K562 treated with DMSO at 1 percent for 24 hours (cell line): ENCODE data around the gene FHL2. TPM values are rescaled to one million over a fixed set of nuclear protein-coding genes. Genes with fewer than 3 reads are reported as not detected.

Experiments
- total RNA-seq: library from RNA; unstranded; fragments of 300-600 nt; gene quantifications from 2 replicates; pipeline ENCODE4 v1.2.3, GENCODE V29; 2022; ENCODE audit warnings: low read depth; ENCODE audit not compliant: insufficient read depth

The FHL2 gene, protein sequence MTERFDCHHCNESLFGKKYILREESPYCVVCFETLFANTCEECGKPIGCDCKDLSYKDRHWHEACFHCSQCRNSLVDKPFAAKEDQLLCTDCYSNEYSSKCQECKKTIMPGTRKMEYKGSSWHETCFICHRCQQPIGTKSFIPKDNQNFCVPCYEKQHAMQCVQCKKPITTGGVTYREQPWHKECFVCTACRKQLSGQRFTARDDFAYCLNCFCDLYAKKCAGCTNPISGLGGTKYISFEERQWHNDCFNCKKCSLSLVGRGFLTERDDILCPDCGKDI
- total RNA-seq = 29.4 and 30.2 TPM in 2 replicates

DNA sequence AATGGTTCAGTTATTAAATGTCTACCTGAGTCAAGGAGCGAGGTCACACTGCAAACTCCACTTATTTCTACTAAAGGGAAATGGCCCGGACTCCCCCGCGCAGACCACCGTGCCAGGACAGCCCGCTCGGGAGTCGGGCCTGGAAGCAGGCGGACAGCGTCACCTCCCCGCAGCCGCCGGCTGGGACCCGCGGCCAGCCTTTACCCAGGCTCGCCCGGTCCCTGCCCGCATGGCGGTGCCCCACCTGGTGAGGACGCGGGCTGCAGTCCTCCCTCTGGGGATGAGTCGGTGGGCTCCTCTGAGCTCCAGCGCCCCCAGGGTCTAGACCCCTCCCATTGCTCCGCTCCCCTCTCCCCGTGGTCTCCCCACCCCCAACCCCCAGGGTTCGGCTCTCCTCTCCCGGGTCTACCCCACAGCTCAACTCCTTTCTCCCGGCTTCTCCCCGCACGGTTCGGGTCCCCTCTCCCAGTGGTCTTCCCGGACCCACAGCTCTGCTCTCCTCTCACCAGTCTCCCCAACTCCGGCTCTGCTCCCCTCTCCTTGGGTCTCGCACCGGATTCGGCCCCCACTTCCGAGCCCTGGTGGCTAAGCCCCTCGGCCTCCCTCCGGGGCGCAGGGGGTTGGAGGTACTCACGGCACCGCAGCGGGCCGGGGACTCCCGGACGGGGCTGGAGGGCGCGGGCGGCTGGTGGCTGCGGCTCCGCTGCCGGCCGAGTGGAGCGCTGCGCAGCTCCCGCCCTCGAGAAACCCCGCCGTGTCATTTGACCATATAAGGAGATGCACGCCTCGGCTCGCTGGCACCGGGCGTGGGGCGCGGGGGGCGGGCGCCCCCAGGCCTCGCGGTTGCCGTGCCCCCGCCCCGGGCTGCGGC is at the start of gene FHL2:
FHL2 (minus strand) TSS at position 716 of the 871 bp plus-strand sequence. CDS start 12,535 bp downstream, outside the sequence.

DNA sequence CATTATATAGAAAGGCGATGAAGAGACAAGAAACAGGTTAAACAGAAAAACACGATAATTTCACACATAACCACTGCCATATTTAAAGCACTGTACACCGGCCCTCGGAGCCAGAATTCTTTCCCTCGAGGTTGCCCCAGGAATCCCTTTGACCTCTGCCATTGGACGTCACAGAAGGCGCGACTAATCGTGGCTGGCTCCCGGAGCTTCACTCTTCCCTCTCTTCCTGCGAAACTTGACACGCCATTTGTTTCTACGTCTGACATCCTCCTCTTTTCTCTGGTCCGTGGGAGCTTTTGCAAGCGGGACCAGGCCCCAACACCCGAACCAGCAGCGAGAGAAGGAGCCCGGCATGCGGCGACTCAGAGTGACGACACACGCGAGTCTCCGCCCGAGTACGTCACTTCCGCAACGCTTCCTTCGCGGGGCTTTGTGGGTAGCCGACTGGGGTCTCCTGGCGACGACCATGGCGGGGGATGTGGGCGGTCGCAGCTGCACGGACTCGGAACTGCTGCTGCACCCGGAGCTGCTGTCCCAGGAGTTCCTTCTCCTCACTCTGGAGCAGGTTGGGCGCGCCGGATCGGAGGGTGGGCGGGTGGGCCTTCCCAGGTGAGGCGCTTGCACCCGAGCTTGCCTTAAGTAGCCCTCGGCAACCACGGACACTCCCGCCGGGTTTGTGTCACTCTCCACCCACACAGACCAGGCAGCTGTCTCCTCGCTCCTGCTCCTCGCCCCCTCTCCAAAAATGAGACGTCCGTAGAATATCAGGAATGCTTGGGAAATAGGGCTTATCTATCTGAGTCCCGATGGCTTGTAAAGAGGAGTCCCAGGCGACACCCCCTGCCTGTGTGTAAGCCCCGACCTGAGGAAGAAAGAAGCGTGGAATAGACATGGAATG is 61.5 kb downstream of the FHL2 start, which contains the start of gene C2orf49:
C2orf49 (plus strand) TSS at position 419 of the 898 bp plus-strand sequence; CDS start at position 467, 48 bp downstream.

GRCh38 chr2:105329561-105330495 is 69.0 kb downstream of the FHL2 start, which contains the start of gene TGFBRAP1:
TSS of gene TGFBRAP1 (minus strand) at chr2:105329735. CDS start at chr2:105308301, 21,434 bp downstream.

Other genes starting within 250 kb of the FHL2 start
- not detected in 2 replicates for gene GPR45, start 157.3 kb downstream of the FHL2 start, total RNA-seq
- gene TGFBRAP1, start 69.3 kb downstream of the FHL2 start, total RNA-seq = 11.8 and 13.0 TPM in 2 replicates
- 9.9 and 11.3 TPM in 2 replicates for gene C2orf49, start 61.5 kb downstream of the FHL2 start, total RNA-seq